ENCODE measurements around the gene AP3D1.
"Not testable (repeated sequence)": the region's sequence is repeated elsewhere in the genome, so short reads cannot be mapped to it uniquely, and the experiment has no call there.

AP3D1 gene

DNA sequence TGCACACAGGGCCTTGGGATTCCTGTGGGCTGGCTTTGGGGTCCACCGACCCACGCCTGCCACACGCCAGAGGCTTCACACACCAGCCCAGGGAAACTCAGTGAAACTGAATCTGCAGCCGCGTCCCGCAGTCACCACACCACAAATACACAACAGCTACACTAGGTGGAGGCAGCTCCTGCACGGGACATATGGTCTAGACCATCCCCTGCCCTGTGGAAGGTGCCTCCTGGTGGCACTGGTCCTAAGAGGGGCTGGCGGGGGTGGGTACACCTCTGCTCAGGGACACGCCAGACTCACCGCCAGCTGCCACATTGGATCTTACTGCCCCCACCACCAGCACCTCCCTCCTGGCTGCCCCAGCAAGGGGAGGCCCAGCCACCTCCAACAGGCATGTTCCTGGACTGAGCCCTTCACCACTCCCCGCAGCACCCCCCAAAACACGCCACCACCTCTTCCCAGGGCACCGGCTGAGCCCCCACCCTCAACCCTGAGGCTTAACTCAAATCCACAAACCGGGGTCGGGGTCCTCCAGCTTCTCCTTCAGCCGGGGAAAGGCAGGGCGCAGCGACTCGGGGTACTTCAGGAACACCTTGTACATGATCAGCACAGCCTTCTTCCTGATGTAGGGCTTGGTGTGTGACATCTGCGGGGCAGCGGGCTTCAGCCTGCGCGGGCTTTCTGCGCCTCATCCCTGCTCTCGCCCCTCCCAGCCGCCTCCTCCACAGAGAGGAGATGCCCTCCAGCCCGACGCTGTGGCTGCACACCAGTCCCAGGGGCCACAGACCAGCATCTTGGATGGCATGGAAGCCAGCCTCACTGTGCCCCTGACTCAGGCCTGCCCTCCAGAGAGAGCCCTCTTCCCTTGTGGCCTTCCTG, 21.2 kb downstream of the AP3D1 start:
- DNase-seq (ENCODE audit: extremely low read depth in 1 of 2, low read depth in 1 of 2): no peak

DNA sequence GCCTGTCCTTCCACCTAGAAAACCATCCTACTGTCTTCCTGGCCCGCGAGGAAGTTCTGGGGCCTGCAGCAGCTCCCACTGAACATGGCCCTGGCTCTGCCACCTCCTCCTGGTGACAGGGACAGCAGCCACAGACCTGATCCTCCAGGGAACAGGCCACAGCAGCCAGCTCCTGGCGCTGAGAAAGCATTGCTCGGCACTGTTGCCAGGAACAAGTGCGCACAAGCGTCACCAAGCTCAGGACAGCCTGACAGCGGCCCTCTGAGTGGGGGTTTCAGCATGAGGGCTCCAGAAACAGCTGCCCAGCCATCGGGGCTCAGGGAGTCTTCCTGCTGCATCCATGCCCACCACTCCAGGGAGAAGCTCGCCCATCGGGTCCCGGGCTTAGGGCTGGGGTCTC, 21.9 kb downstream of the AP3D1 start:
- DNase-seq (ENCODE audit: extremely low read depth in 1 of 2, low read depth in 1 of 2): no peak

DNA sequence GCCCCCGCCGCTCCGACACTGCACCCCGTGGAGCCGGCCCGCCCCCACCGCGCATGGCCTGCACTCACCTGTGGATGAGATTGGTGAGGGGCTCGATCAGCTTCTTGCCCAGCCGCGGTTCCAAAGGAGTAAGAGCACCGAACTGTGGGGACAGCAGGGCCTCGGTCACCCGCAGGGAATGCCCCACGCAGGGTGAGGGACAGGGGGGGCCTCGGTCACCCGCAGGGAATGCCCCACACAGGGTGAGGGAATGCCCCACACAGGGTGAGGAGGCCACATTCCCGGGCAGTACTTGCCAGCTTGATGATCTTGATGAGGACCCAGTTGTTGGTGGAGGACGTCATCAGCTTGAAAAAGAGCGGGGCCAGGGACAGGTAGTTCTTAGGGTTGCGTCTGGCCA, 22.3 kb downstream of the AP3D1 start:
- DNase-seq (ENCODE audit: extremely low read depth in 1 of 2, low read depth in 1 of 2): no peak

DNA sequence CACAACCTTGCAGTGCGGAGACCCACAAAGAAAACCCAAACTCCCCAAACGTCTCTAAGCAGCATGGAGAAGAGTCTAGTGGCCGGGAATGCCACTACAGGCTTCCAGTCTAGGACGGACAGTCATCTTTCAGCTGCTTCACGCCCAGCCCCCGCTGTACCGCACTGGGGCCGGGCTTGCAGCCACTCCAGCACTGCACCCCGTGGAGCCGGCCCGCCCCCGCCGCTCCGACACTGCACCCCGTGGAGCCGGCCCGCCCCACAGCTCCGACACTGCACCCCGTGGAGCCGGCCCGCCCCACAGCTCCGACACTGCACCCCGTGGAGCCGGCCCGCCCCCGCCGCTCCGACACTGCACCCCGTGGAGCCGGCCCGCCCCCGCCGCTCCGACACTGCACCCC, 23.1 kb downstream of the AP3D1 start:
- DNase-seq (ENCODE audit: extremely low read depth in 1 of 2, low read depth in 1 of 2): not testable (repeated sequence)

DNA sequence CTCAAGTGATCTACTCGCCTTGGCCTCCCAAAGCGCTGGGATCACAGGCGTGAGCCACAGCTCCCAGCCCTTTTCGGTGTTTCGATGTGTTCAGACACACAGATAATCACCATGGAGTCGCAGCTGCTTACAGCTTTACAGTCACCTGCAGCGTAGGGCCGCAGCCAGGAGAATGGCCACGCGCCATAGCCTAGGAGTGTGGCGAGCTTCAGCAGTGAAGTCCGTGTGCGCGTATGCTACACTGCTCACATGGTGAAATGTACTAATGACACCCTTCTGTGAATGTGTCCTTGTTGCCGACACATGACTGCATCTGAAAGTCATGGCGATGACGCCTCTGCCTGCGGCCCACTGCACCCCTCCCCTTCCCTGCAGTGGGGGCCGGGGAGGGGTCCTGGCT, 23.6 kb downstream of the AP3D1 start:
- no peak for DNase-seq (ENCODE audit: extremely low read depth in 1 of 2, low read depth in 1 of 2)

DNA sequence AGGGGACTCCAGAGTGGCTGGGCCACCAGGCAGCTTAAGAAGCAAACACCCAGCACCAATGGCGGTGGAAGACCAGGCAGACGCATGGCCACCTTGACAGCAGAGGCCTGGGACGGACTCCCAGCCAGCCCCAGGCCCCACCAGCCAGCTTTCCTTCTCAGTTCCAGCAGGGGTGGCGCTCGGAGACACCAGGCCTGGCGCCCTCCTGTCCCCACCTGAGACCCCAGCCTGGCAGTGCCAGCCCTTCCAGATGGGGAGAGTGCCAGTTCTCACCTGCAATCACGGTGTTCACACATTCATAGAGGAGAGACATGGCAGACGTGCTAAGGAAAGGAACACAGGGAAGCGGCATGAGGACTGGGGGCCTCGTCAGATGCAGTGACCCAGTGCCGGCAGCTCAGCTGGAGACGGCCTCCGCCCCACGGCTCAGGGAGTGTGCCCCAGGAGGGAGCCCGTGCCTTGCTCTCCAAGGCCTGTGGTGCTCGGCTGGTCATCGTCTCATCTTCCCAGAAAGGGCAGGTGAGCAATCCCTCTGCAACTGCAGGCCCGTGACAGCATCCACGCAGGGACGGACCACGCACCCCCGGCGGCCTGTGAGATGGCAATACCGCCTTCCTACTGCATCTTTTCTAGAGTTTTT, 24.4 kb downstream of the AP3D1 start:
- DNase-seq (ENCODE audit: extremely low read depth in 1 of 2, low read depth in 1 of 2): no peak

DNA sequence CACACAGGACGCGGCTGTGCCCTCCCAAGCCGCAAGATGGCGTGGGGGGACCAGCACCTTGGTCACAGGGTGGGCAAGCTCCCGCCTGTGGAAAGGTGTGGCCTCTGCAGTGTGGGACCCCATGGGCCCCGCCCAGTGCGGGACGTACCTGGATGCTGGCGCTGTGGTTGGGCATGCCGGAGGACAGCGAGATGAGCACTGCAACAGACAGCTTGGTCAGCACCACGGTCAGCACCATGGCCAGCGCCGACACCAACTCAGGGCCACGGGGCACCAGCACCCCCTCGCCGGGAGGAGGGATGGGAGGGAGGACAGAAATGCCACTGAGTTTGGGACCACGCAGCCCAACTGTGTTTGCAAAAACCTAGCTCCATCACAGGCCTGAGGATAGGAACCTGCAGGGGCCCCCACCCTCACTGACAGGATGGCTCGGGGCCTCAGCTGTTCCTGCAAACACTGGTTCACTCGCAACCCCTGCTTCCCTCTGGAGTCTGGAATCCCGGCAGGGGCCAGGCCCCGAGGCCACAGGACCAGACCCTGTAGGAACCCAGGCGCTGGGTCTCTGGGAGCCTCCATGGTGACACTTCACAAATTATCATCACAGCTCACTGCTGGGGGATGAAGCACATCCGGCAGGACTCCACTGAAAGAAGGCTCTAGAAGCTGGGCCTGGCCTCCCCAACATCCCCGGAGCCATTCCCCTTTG, 27.5 kb downstream of the AP3D1 start:
- no peak for DNase-seq (ENCODE audit: extremely low read depth in 1 of 2, low read depth in 1 of 2)

DNA sequence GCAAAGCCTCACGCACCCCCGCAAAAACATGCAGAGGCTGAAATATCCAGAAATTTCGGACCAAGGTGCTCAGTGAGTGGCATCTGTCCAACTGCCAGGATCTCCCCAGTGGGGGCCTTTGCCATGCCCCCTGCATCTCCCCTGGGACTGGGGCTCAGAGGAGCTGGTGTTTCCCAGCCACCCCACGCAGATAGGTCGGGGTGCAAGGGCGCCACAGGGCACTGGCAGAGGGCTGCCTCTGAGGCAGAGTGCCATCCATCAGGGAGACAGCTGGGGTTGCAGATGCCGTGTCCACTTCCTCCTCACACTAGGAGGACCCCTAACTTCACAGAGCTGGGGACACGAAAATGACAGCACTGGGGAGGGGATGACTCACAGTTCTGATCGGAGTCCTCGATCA, 28.4 kb downstream of the AP3D1 start:
- DNase-seq (ENCODE audit: extremely low read depth in 1 of 2, low read depth in 1 of 2): no peak

DNA sequence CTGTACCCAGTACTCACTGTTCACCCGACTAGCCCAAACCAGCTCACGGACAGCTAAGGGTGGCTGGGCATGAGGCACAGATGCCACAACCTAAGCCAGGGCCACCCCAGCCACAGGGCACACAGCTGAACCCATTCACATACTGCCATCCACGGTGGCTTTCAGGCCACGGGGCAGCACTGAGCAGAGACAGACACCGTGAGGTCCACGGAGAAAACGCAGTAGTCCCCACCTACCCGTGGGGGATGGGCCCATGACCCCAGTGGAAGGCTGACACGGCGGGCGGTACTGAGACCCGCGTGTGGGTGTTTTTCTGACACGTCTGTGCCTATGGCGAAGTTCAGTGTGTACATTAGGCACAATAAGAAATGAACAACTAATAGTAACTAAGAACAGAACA, 29.1 kb downstream of the AP3D1 start:
- no peak for DNase-seq (ENCODE audit: extremely low read depth in 1 of 2, low read depth in 1 of 2)

DNA sequence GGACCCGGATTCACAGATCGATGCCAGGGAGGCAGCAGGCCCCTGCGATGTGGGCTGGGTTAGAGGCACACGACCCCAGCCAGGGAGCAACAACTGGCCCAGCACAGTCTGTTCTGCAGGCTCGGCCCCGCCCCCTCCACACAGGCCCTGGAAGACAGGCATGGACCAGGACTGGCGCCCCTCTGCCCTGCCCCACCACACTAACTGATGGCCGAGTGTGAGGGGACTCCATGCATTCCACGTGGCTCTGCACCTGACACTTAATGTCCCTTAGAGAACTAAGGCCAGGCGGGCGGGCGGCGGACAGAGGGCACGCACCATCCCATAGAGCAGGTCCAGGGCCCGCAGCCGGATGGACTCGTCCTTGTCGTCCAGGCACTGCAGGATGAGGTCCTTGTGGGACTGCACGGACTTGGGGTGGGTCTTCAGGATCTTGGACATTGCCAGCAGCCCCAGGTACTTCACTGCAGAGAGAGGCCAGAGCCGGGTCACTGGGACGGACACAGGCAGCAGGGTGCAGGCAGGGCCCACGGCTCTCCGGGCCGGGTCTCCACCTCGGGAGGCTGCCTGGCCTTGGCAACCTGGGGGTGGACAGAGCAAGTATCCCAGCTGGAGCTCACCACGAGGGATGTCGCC, 29.8 kb downstream of the AP3D1 start:
- no peak for DNase-seq (ENCODE audit: extremely low read depth in 1 of 2, low read depth in 1 of 2)

DNA sequence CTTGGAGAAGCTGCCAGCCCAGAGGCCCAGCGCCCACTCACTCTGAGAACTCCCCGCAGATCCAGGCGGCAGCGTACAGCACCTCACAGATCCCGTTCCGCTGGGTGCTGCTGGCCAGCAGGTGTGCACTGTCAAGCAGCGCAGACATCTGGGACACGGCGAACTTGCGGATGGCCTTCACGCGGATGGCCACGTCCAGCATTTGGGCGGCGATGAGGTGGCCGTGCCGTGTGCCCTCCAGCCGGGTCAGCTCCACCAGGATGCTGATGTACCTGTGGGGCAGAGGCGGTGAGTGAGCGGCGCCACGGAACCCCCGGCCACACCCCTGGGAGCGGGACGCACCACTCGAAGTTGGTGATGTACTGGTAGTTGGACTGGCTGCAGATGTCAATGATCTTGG, 30.5 kb downstream of the AP3D1 start:
- DNase-seq (ENCODE audit: extremely low read depth in 1 of 2, low read depth in 1 of 2): no peak

DNA sequence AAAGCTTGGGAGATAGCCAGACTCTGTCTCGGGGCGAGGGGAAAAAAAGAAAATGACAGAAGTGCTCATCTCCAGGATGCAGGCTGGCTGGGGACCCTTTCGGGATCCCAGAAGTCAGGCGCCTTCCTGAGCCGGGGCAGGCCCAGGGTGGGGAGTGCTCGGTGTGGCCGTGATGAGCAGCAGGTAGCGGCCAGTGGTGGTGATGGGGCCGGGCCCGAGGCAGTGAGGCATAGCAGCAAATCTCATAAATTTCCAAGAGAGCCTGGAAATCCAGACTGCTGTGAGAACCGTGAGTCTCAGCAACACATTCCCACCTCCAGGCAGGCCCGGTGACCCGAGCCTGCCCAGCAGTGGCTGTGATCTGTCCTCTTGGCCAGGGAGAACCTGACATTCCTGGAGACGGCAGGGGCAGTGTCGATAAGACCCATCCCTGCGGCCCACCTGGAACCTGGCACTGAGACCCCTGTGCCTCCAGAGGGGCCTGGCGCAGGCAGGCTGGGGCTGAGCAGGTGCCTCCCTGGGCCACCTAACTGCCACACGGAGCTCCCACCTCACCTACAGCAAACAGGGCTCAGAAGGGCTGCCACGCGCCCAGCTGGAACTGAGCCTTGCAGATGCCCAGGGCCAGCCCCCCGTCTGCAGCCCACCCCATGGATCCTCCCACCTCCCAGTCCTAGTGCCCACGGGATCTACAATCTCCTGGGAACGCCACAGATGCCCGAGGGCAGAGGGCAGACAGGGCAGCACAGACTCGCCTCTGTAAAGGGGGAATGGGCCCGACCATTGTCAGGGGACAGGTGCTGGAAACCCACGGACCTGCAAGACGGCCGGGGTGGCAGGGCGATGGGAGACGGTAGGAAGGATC, 31.2 kb downstream of the AP3D1 start:
- no peak for DNase-seq (ENCODE audit: extremely low read depth in 1 of 2, low read depth in 1 of 2)

DNA sequence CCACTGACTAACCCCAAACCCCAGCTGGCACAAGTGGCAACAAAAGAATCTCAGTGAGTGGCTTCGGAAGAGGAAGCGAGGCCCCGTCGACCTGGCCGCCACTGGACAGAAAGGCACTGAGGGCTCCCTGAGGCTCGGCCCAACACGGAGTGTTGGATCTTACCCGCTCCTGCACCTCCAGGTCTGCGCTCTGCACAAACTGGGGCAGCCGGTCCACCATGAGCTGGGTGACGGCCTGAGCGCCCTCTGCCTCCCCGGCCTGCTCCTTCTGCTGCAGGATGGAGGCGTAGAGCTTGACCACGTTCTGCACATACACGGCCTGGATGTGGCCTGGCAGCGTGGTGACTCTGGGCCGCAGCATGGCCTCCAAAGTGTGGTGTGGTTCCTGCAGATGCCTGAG, 32.9 kb downstream of the AP3D1 start:
- no peak for DNase-seq (ENCODE audit: extremely low read depth in 1 of 2, low read depth in 1 of 2)

DNA sequence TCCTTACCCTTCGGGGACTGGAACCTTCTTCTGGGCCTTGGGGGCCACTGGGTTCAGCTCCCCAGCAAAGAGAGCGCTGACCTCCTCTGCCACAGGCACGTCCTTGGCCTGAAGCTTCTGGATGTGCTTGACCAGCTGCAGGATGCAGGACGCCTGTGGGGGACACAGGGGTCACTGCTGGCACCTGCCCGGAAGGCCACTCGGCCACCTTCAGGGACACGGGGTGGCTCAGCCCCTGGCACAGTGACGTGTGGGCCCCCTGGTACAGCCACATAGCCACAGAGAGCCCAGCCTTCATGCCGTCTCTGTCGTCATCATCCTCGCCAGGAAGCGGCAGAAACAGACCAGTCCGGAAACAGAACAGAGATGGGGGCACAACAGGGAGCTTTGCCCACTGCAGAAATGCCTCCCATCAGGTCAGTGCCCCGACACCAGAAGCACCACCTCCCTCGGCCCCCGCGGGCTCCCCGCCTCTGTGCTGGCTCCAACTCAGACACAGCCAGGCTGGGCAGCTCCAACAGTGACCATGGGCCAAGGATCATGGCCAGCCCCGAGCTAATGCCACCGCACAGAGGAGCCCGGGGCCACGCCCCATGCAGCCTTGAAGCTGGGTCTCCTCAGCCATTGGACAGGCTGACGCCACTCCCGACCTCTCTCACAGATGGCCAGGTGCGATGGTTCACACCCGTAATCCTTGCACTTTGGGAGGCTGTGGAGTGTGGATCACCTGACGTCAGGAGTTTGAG, 34.0 kb downstream of the AP3D1 start:
- DNase-seq (ENCODE audit: extremely low read depth in 1 of 2, low read depth in 1 of 2): no peak

DNA sequence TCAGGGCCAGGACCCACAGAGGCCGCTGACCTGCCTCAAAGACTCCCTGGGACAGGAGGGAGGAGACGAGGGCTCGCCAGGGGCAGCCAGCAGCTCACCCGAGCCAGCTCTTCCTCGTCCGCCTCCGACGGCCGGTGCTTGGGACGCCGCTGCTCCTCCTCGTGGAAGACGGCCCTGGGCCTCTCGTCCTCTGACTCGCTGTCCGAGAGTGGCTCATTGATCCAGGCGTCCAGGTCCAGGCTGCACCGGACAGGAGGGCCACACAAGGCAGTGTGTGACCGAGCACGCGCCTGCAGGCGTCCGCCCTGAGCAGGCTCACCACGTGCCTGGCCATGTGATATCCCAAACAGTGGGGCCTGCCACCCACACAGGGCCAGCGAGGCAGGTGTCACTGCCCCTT, 34.9 kb downstream of the AP3D1 start:
- no peak for DNase-seq (ENCODE audit: extremely low read depth in 1 of 2, low read depth in 1 of 2)

DNA sequence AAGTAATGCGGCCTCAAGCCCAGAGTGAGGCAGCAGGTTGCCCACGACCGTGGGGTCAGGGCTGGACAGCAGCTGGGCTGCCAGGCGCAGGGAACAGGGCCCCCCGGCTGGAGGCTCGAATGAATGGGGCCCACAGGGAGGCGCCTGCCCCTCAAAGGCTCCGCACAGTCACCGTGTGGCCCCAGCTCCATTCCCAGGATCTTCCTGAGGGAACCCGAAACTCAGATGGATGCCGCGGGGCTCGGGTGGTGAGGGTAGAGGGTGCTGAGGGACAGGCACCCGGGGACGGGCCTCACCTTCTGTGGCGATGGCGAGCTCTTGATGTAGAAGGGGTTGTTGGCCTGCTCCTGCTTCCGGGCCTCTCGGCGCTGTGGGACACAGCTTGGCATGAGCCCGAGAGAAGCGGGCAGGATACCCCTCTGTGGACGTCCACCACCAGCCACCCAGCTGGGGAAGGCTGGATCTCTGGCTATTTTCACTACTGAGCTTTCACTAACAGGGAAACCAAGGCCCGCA, 35.4 kb downstream of the AP3D1 start:
- DNase-seq (ENCODE audit: extremely low read depth in 1 of 2, low read depth in 1 of 2): no peak

DNA sequence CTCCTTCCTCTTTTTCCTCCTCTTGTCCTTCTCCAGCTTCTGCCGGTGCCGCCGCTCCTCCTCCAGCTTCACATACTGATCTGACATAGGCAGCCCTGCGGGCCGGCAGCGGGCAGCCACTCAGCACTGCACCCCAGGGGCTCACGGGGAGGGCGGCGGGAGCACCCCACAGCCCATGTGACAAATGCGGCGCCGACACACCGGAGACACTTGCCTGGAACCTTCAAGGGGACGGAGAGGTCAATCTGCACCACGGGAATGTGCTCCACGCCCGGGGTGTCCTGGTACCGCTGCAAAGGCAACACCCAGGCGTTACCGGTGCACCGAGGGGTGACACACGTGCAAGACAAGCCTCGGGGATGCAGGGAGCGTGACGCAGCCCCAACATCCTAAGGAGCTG, 36.0 kb downstream of the AP3D1 start:
- no peak for DNase-seq (ENCODE audit: extremely low read depth in 1 of 2, low read depth in 1 of 2)

DNA sequence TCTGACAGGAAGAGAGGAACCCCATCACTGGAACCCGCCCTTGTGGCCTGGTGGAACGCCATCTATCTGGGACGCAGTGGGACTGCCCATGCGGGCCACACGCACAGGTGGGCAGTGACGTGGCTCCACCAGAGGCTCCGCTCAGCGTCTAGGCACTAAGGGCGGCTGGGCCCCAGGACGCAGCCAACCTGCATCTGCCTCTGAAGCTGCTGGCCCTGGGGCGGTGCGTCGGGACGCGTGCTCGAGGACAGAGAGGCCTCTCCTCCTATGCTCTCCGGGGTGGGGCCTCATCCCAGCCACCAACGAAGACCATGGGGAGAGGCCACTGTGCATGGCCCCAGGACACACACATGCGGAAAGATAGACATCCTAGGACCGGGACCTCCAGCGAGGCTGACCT, 36.5 kb downstream of the AP3D1 start:
- no peak for DNase-seq (ENCODE audit: extremely low read depth in 1 of 2, low read depth in 1 of 2)

DNA sequence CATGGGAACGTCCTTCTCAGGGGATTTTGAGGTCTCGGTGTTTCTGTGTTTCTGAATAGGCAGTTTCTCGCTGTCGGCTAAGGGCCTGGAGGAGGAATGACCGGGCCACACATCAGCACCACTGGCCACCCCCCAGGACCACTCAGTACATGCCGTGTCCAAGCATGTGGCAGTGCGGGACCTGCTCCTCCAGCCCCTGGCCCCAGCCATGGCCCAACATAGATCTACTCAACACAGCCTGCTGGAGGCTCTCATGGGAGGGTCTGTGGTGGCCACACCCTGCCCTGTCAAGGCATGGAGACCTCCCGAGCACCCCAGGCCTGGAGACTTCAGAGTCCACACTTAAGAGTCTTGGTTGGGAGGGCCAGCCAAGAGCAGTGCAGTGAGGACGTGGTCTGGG, 37.1 kb downstream of the AP3D1 start:
- no peak for DNase-seq (ENCODE audit: extremely low read depth in 1 of 2, low read depth in 1 of 2)

Measured in stimulated activated CD8-positive, alpha-beta memory T cell treated with anti-CD3 and anti-CD28 coated beads, Interleukin-7, amount 100 ng/mL, for 48 hours (primary cell).